T-helper 17 cell (primary cell): ENCODE results near the gene GHITM. TPM values are rescaled to one million over a fixed set of nuclear protein-coding genes. Genes with fewer than 3 reads are reported as not detected.
"Not testable (repeated sequence)": the region's sequence is repeated elsewhere in the genome, so short reads cannot be mapped to it uniquely, and the experiment has no call there.

Experiments
- ATAC-seq: fragments of 150-1000 bp; cut with Tn5 transposase; 2 replicates; pipeline ENCODE4 v1.10.0; 2021; ENCODE audit warnings: mild to moderate bottlenecking, moderate library complexity
- DNase-seq, 3 donors: peaks; one replicate each; pipeline versions ENCODE4 v3.0.0 to v3.0.0-alpha.2; 2020 to 2021
- H3K9me3 ChIP-seq: one replicate; pipeline ENCODE4 v1.7.0; 2013; ENCODE audit warnings: low read length, mild to moderate bottlenecking; ENCODE audit not compliant: control insufficient read depth, poor library complexity, severe bottlenecking
- H3K27ac Mint-ChIP-seq: one replicate; pipeline ENCODE4 v1.8.0; 2022; ENCODE audit warnings: mild to moderate bottlenecking, moderate library complexity, mixed read lengths
- H3K27me3 Mint-ChIP-seq: one replicate; pipeline ENCODE4 v1.8.0; 2022; ENCODE audit warnings: mixed read lengths
- H3K36me3 Mint-ChIP-seq: one replicate; pipeline ENCODE4 v1.8.0; 2022; ENCODE audit warnings: low read depth, mixed read lengths
- H3K4me1 Mint-ChIP-seq: one replicate; pipeline ENCODE4 v1.8.0; 2022; ENCODE audit warnings: mild to moderate bottlenecking, mixed read lengths
- H3K4me3 Mint-ChIP-seq: one replicate; pipeline ENCODE4 v1.8.0; 2022; ENCODE audit warnings: mild to moderate bottlenecking, moderate library complexity, mixed read lengths
- total RNA-seq, 4 donors: library from RNA in 2 of 4; stranded (reverse) in 2 of 4; gene quantifications; one replicate each; pipeline ENCODE4 v1.2.3 and lab custom pipeline; 2022 to 2026

Gene GHITM
- total RNA-seq, 2 donors from 2014 or later = 72.6 to 72.9 TPM

DNA sequence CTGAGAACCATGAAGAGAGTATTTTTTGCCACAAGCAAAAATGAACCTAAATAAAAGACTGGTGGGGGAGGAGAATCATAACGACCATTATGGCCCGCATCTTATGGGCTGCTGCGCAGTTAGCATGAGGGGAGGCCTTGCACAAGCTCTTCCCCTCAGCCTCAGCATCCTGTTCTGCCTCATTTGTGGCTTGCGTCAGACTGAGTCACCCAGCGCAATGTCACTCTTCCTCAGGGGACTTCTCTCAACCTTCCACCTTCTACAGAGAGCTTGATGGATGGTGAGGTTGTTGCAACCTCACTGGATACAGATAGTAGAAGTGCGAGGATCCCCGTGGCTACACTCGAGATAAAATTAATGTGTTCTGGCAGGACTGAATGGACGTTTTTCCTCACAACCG is 17.5 kb downstream of the GHITM start:
- no peaks in the 10 kb centered on the region for H3K9me3 ChIP-seq
- H3K4me3 Mint-ChIP-seq = peak overlapping the region; percentile 5
- no peak for DNase-seq
- H3K36me3 Mint-ChIP-seq = peaks cover 3% of the 10 kb centered on the region
- H3K27me3 Mint-ChIP-seq = no peaks in the 10 kb centered on the region
- peaks cover 4% of the 10 kb centered on the region for H3K4me1 Mint-ChIP-seq
- peak; percentile 88 for ATAC-seq
- H3K27ac Mint-ChIP-seq = peak overlapping the region; percentile 71

DNA sequence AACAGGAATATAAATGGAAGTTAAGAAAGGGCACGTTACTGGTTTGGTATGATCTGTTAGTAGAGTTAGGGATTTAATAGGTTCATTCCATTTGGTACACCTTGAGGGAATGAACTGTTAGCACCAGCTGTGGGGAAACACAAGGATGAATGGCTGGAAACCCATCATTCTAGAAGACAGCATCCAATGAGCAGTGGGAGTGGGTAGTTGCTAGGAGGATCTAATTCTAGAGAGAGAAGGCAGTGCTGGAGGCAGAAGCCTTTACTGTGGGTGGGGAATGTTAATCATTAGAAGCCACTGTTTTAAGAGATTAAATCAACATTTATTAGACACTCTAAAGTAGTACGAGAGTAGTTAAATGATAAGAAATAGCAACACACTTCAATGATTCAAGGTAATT is 18.8 kb downstream of the GHITM start:
- Mint-ChIP-seq H3K36me3 (peaks cover 3% of the 10 kb centered on the region), H3K27ac (no peak overlapping the region), H3K27me3 (peaks cover 5% of the 10 kb centered on the region), H3K4me1 (peaks cover 4% of the 10 kb centered on the region), H3K4me3 (no peak overlapping the region)
- H3K9me3 ChIP-seq = no peaks in the 10 kb centered on the region
- no peak for ATAC-seq
- DNase-seq = no peak

DNA sequence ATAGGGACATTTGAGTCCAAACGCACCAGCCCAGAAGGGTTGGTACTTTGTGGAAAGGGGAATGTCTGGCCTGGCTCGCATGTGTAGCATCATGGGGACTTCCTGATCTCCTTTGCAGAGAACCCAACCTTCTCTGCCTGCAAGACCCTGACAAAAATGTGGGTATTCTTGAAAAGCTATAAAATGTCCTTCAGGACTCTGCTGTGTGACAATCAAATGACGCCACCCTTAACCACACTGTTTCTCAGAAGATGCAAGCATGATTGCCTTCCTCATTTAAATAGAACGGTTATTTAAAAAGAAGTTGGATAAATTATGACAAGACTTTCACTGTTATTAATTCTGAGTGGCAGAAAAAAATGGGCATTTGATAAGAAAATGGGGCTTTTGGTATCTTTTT is 19.2 kb downstream of the GHITM start:
- ATAC-seq = no peak
- DNase-seq = no peak
- H3K9me3 ChIP-seq = no peaks in the 10 kb centered on the region
- no peak overlapping the region for H3K4me3 Mint-ChIP-seq
- peaks cover 3% of the 10 kb centered on the region for H3K36me3 Mint-ChIP-seq
- peaks cover 10% of the 10 kb centered on the region for H3K27me3 Mint-ChIP-seq
- no peak overlapping the region for H3K27ac Mint-ChIP-seq
- peaks cover 4% of the 10 kb centered on the region for H3K4me1 Mint-ChIP-seq

DNA sequence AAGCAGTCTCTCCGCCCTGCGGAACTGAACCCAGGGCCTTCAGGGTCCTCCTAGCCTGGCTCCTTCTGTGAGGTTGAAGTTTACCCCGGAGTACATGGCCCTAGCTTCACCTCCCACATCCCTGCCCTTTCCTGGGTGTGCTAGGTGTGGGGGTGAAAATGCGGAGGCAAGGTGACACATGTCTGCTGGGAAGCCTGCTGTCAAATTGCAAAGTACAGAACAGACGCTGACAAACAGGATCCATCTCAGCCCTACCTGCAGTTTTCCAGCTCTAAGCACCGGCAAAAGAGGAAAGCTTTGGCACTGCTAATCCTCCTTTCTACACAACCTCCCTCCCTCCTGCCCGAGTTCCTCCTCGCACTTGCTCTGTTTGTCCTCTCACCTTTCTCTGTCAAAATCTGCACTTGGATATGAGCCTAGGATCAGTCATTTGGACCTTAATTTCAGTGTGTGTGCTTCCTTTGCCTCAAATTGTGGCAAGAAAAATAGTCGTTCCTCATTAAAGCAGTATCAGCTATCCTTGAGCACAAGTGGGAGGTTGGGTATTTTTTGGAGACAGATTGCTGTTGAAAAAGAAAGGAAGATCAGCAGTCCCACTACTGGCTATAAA is 19.9 kb downstream of the GHITM start:
- no peak overlapping the region for H3K27ac Mint-ChIP-seq
- no peak for ATAC-seq
- H3K4me1 Mint-ChIP-seq = peaks cover 4% of the 10 kb centered on the region
- peaks cover 3% of the 10 kb centered on the region for H3K36me3 Mint-ChIP-seq
- H3K9me3 ChIP-seq = no peaks in the 10 kb centered on the region
- H3K27me3 Mint-ChIP-seq = peaks cover 16% of the 10 kb centered on the region
- no peak for DNase-seq
- H3K4me3 Mint-ChIP-seq = no peak overlapping the region

DNA sequence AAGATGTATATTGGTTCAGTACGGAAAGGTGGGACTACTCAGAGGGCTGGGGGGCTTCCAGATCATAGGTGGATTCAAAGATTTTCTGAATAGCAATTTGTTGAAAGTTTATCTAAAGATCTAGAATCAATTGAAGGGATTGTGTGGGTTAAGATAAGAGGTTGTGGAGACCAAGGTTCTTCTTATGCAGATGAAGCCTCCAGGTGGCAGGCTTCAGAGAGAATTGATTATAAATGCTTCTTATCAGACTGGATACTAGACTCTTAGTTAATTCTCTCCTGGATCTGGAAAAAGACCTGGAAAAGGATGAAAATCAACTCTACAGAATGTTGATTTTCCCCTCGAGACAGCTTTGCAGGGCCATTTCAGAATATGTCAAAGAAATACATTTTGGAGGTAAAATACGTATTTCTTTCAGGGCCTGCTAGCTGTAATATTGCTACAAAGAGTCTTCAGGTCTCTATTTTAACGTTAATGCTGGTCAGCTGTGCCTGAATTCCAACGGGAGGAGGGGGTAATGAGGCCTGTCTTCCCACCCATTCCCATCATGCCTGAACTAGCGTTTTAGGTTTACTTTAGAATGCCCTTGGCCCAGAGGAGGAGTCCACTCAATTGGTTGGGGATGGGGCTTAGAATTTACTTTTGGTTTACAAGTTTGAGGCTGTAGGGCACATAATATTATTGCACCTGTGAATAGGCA is 21.5 kb downstream of the GHITM start:
- Mint-ChIP-seq H3K4me3 (no peak overlapping the region), H3K27ac (no peak overlapping the region), H3K4me1 (peaks cover 2% of the 10 kb centered on the region), H3K27me3 (peaks cover 24% of the 10 kb centered on the region), H3K36me3 (no peaks in the 10 kb centered on the region)
- DNase-seq = no peak
- H3K9me3 ChIP-seq = no peaks in the 10 kb centered on the region
- no peak for ATAC-seq

DNA sequence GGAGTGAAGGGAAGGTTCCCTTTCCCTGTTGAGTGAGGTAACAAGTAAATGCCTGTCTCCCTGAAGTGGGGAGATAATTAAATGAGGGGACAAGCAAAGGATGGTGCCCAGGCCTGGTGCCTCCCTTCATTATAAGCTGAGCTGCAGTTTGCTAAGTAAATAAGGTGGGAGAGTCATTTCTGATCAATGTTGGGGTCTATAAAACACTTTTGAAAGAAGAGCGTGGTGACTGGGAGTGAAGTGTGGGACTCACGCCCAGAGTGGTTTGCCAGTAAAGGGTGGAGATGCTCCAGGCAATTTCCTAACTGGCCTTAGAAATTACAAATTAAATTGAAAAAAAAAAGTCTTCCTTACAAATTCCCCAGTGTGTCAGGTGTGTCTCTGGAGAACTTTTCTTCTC is 24.7 kb downstream of the GHITM start:
- Mint-ChIP-seq H3K36me3 (no peaks in the 10 kb centered on the region), H3K4me3 (no peak overlapping the region), H3K27ac (no peak overlapping the region), H3K4me1 (peaks cover 2% of the 10 kb centered on the region), H3K27me3 (peaks cover 33% of the 10 kb centered on the region)
- H3K9me3 ChIP-seq = no peaks in the 10 kb centered on the region
- DNase-seq (no peak), ATAC-seq (no peak)

DNA sequence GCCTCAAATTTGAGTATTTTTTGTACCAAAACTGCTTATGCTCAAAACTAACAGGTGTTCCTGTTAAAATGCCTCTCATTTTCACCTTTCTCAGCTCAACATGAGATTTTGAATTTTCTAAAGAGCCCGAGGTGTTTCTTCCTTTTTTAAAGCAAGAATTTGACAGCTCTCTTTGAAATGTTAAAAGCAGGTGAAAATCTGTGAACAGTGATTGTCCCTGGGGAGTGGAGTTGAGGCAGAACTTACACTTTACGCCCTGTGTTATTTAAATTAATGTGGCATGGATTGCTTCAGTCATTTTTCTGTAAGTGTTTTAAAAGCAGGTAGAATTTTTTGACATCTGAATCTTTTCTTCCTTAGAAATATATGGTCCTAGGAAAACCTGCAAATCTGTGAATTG is 25.1 kb downstream of the GHITM start:
- ATAC-seq (no peak), DNase-seq (no peak)
- peaks cover 33% of the 10 kb centered on the region for H3K27me3 Mint-ChIP-seq
- no peaks in the 10 kb centered on the region for H3K4me1 Mint-ChIP-seq
- H3K27ac Mint-ChIP-seq = no peak overlapping the region
- H3K9me3 ChIP-seq = no peaks in the 10 kb centered on the region
- H3K36me3 Mint-ChIP-seq = no peaks in the 10 kb centered on the region
- H3K4me3 Mint-ChIP-seq = no peak overlapping the region

DNA sequence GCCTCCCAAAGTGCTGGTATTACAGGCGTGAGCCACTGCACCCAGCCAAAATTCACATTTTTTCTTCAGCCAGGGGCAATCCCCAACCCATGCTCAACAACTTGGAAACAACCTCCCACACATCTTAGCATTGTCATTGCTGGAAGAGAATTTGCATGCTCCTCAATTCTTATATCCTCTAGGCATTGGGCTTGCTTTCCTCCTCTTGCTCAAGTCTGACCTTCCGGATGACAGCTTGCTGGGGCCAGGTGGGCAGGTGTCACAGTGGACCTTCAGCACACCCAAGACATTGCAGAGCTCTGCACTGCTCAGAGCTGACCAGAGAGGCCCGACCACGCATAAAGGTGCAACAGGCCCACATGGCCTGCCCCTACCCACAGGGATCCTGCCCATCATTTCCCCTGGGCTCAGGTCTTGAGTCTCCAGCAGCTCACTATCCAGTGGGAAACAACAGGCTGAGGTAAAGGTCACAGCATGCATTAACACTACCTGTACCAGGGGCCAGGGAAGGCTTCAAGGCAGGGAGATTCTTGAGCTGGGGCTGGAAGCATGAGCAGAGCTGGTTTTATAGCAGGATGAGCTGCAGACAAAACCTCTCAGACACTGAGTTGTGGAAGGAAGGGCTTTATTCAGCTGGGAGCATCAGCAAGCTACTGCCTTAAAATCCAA is 27.4 kb downstream of the GHITM start:
- no peak overlapping the region for H3K4me3 Mint-ChIP-seq
- no peaks in the 10 kb centered on the region for H3K36me3 Mint-ChIP-seq
- ATAC-seq (no peak), DNase-seq (no peak)
- H3K9me3 ChIP-seq = no peaks in the 10 kb centered on the region
- H3K27ac Mint-ChIP-seq = no peak overlapping the region
- H3K4me1 Mint-ChIP-seq = no peaks in the 10 kb centered on the region
- peaks cover 35% of the 10 kb centered on the region for H3K27me3 Mint-ChIP-seq

DNA sequence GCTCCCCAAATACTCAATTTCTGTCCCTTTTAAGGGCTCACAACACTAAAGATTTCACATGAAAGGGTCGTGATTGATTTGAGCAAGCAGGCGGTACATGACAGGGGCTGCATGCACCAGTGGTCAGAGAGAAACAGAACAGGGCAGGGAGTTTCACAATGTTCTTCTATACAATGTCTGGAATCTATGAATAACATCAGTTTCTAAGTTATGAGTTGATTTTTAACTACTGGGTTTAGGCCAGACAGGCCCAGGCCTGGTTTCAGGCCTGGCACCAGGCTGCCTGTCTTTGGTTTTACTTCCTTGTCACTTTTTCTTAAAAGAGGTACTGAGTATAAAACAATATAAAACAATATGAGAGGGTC is 28.0 kb downstream of the GHITM start:
- H3K27me3 Mint-ChIP-seq = peaks cover 38% of the 10 kb centered on the region
- not testable (repeated sequence) for H3K4me3 Mint-ChIP-seq, H3K4me1 Mint-ChIP-seq, H3K27ac Mint-ChIP-seq, DNase-seq, H3K36me3 Mint-ChIP-seq, H3K9me3 ChIP-seq, ATAC-seq

DNA sequence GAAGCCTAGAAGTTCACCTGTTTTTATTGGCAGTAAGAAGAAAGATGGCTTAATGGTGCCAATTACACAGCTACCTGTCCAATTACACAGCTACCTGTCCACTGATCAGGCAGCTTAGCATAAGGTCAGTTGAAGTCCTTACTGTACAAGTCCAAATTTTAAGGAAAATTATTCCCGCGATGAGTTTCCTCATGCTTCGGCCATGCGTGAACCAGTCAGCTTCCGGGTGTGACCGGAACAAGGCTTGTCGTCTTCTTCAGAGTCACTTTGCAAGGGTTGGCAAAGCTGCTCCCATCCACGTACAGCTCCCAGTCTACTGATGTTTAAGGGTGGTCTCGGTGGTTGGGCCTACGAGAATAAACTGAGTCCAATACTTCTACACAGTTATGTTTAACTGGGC is 29.1 kb downstream of the GHITM start:
- ATAC-seq, H3K9me3 ChIP-seq, DNase-seq, H3K36me3 Mint-ChIP-seq, H3K4me1 Mint-ChIP-seq, H3K4me3 Mint-ChIP-seq, H3K27ac Mint-ChIP-seq: not testable (repeated sequence)
- H3K27me3 Mint-ChIP-seq = peaks cover 30% of the 10 kb centered on the region

DNA sequence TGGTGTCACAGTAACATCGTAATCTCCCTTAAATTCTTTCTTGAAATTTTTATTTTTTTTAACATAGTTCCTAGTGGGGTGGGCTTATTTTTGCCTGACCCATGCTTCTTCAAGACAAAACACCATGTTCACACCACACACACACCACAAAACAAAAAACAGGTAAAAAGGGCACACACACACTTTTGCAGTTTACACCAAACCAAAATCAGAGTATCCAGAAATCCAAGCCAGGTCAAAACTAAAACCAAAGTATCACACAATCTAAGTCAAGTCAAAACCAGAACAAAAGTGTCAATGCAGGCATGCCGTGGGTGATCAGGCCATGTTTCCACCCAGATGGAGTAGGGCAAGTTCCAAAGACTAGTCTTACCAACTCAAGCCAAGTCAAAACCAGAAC is 31.9 kb downstream of the GHITM start:
- ATAC-seq, H3K4me1 Mint-ChIP-seq, H3K27ac Mint-ChIP-seq, H3K9me3 ChIP-seq, H3K4me3 Mint-ChIP-seq, DNase-seq, H3K36me3 Mint-ChIP-seq: not testable (repeated sequence)
- H3K27me3 Mint-ChIP-seq = peaks cover 12% of the 10 kb centered on the region

DNA sequence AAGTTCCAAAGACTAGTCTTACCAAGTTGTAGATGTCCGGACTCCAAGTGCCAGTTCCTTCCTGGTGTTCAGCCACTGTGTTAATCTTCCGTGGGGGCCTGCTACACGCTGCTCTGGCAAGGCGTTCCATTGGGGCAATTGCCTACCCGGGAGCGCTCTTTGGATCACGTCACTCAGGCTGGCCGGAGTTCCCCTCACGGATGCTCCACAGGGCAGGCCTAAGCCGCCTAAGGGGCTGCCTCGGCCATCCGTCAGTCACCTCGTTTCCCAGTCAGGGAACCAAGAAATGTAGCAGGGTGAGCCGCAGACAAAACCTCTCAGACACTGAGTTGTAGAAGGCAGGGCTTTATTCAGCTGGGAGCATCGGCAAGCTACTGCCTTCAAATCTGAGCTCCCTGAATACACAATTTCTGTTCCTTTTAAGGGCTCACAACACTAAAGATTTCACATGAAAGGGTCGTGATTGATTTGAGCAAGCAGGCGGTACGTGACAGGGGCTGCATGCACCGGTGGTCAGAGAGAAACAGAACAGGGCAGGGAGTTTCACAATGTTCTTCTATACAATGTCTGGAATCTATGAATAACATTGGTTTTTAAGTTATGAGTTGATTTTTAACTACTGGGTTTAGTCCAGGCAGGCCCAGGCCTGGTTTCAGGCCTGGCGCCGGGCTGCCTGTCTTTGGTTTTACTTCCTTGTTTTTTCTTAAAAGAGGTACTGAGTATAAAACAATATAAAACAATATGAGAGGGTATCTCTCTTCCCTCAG is 32.6 kb downstream of the GHITM start:
- not testable (repeated sequence) for H3K27me3 Mint-ChIP-seq, H3K4me1 Mint-ChIP-seq, H3K9me3 ChIP-seq, ATAC-seq, H3K36me3 Mint-ChIP-seq, H3K4me3 Mint-ChIP-seq, DNase-seq
- peak overlapping the region; percentile 51 for H3K27ac Mint-ChIP-seq
